ENCODE measurements around the gene ELN.

The ELN gene

DNA sequence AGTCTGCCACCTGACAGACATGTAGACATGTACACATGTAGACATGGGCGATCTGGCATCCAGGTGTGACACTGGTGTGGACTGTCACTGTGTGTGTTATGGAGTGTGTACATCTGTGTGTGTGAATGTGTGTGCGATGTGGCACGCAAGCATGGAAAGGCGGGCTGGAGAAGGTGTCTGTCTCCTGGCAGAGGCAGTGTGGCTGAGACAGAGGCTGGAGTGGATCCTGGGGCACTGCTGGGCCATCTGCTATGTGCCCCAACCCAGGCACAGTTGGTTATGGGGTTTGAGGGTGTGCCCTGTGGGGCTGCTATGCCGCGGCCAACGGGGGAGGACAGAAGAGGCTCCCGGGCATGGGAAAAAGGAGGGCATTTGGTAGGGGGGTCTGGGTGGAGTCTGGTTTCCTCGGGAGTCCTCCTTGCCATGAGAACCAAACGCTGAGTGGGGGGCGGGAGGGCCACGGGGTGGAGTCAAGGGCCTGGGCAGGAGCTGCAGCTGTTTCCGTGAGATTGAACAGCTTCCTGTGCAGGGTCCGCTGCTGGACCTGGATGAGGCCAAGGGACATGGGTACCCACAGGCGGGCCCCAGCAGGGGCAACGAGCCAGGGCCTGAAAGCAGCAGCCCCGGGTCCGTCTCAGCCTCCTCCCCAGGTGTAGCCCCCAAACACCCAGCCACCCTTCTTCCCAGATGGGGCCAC lies 1.3 kb downstream of the ELN start:
- no peak for DNase-seq (ENCODE audit: low read depth, low spot score)
- TF ChIP-seq CTCF (IDR thresholded peaks at IDR 0.05; ENCODE audit: insufficient read depth, low read length, missing control alignments) = no peak
- POLR2A ChIA-PET = no interaction called here
- no peak overlapping the region for H3K4me3 ChIP-seq (ENCODE audit: low read depth, low read length)
- CTCF ChIA-PET = interaction anchor here (1.5 to 7.3 kb wide), 5 partner anchors 8 to 175 kb away, joined by 3 to 108 read pairs (median 10); no protein-coding TSS in a partner anchor

GRCh38 chr7:74029991-74030415 lies 2.0 kb downstream of the ELN start:
- DNase-seq (ENCODE audit: low read depth, low spot score) = no peak
- no peak for TF ChIP-seq CTCF (IDR thresholded peaks at IDR 0.05; ENCODE audit: insufficient read depth, low read length, missing control alignments)
- H3K4me3 ChIP-seq (ENCODE audit: low read depth, low read length) = no peak overlapping the region
- POLR2A ChIA-PET = no interaction called here
- CTCF ChIA-PET = interaction anchor here (0.8 to 7.3 kb wide), 6 partner anchors 8 to 175 kb away, joined by 3 to 108 read pairs (median 8); no protein-coding TSS in a partner anchor

GRCh38 chr7:74030861-74031260 lies 2.9 kb downstream of the ELN start:
- no peak for TF ChIP-seq CTCF (IDR thresholded peaks at IDR 0.05; ENCODE audit: insufficient read depth, low read length, missing control alignments)
- ChIA-PET CTCF (interaction anchor here (0.6 to 2.1 kb wide), 3 partner anchors 10 to 176 kb away, joined by 3 to 10 read pairs (median 5); no protein-coding TSS in a partner anchor), POLR2A (no interaction called here)
- DNase-seq (ENCODE audit: low read depth, low spot score) = no peak
- no peak overlapping the region for H3K4me3 ChIP-seq (ENCODE audit: low read depth, low read length)

DNA sequence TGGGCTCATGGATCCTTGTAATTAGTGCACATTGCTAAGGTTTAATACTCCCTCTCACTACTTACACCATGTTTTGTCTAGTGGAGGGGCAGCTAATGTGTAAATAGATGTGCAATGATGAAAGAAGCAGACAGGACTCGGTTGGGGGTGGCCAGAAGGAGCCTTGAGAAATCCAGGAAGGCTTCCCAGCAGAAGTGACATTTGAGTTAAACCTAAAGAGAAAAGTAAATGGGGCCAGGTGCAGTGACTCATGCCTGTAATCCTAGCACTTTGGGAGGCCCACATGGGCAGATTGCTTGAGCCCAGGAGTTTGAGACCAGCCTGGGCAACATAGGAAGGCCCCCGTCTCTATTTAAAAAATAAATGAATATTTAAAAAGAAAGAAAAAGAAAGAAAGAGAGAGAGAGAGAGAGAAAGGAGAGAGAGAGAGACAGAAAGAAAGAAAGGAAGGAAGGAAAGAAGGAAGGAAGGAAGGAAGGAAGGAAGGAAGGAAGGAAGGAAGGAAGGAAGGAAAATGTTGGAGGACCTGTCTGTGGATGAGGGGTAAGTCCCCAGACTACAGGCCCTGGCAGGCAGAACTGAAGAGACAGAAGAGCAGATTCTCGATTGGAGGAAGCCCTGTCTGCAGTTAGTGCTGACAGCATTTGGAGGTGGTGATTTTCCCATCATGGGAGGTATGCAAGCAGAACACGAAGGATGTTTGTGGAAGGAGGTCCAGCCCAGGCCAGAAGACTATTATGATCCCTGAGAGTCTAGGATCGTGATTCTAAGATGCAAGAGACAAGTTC lies 3.6 kb downstream of the ELN start:
- no peak for DNase-seq (ENCODE audit: low read depth, low spot score)
- TF ChIP-seq CTCF (IDR thresholded peaks at IDR 0.05; ENCODE audit: insufficient read depth, low read length, missing control alignments) = no peak
- POLR2A ChIA-PET = no interaction called here
- CTCF ChIA-PET = interaction anchor here (0.7 to 2.1 kb wide), 4 partner anchors 11 to 370 kb away, joined by 3 to 10 read pairs (median 5); no protein-coding TSS in a partner anchor
- H3K4me3 ChIP-seq (ENCODE audit: low read depth, low read length) = no peak overlapping the region

GRCh38 chr7:74032191-74032490 lies 4.2 kb downstream of the ELN start:
- CTCF ChIA-PET = interaction anchor here (0.7 to 1.5 kb wide), 3 partner anchors 35 to 369 kb away, joined by 3 to 6 read pairs (median 4); no protein-coding TSS in a partner anchor

More at GRCh38 chr7:74032191-74032490, 4.2 kb downstream of the ELN start:
- POLR2A ChIA-PET = no interaction called here
- no peak overlapping the region for H3K4me3 ChIP-seq (ENCODE audit: low read depth, low read length)
- no peak for TF ChIP-seq CTCF (IDR thresholded peaks at IDR 0.05; ENCODE audit: insufficient read depth, low read length, missing control alignments)
- no peak for DNase-seq (ENCODE audit: low read depth, low spot score)

Data from AG04449 (cell line).